HEK293T (cell line): ENCODE measurements around the gene HTT-AS.

Experiments used
- BHLHE40 ChIP-seq: fragments of 450-650 bp; IDR thresholded peaks from 2 replicates; pipeline ENCODE4 v1.6.1; 2016; ENCODE audit warnings: mild to moderate bottlenecking, moderate library complexity, borderline replicate concordance
- CTBP1 ChIP-seq: fragments of 450-650 bp; IDR thresholded peaks from 2 replicates; pipeline ENCODE4 v1.6.1; 2016; ENCODE audit warnings: borderline replicate concordance
- FOXA1 ChIP-seq: fragments of 450-650 bp; IDR thresholded peaks from 2 replicates; pipeline ENCODE4 v1.6.1; 2016; ENCODE audit warnings: mild to moderate bottlenecking
- FOXK2 ChIP-seq: fragments of 450-650 bp; IDR thresholded peaks from 2 replicates; pipeline ENCODE4 v1.6.1; 2016; ENCODE audit warnings: mild to moderate bottlenecking
- FOXM1 ChIP-seq: fragments of 450-650 bp; IDR thresholded peaks from 2 replicates; pipeline ENCODE4 v1.6.1; 2017; ENCODE audit warnings: mild to moderate bottlenecking, borderline replicate concordance
- HDGF ChIP-seq: fragments of 450-650 bp; IDR thresholded peaks from 2 replicates; pipeline ENCODE4 v1.6.1; 2017; ENCODE audit warnings: antibody characterized with exemption, borderline replicate concordance
- NFRKB ChIP-seq: fragments of 450-650 bp; IDR thresholded peaks from 2 replicates; pipeline ENCODE4 v1.6.1; 2016; ENCODE audit warnings: mild to moderate bottlenecking, moderate library complexity
- PKNOX1 ChIP-seq: fragments of 450-650 bp; IDR thresholded peaks from 2 replicates; pipeline ENCODE4 v1.6.1; 2016
- TARDBP ChIP-seq: fragments of 450-650 bp; IDR thresholded peaks from 2 replicates; pipeline ENCODE4 v1.6.1; 2016
- ZNF384 ChIP-seq: fragments of 450-650 bp; IDR thresholded peaks from 2 replicates; pipeline ENCODE4 v1.6.1; 2016

DNA sequence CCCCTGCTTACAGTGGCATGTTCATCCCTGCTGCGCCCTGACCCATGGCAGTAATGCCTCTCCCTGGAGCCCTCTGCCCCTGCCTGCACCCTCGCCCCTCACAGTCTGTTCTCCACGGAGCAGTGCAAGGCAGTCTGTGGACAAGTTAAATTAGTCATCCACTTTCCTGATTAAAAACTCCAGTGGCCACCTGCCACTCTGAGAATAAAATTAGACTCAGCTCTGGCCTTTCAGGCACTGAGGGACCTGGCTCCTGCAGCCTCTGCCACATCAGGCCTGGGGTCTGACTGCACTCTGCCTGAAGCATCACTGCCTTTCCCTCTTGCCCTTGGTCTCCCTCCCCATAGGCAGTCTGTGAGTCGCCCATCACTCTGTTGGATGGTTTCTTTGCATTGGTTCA lies 57.4 kb downstream of the HTT-AS start:
- TF ChIP-seq BHLHE40 (no peak), ZNF384 (no peak), CTBP1 (no peak), FOXK2 (no peak), NFRKB (no peak), PKNOX1 (no peak), FOXM1 (no peak), TARDBP (no peak), FOXA1 (no peak), HDGF (no peak)
